Erythroblast (primary cell): ENCODE data around the gene ASMT.

Source experiments
- GATA1 ChIP-seq: IDR thresholded peaks from 2 replicates; pipeline ENCODE4 v1.6.1; 2011; ENCODE audit warnings: low read depth, mild to moderate bottlenecking, control low read depth, low read length, moderate library complexity
- POLR2A ChIP-seq: IDR thresholded peaks from 2 replicates; pipeline ENCODE4 v1.6.1; 2011; ENCODE audit warnings: mild to moderate bottlenecking, low read length

- TF ChIP-seq POLR2A (no peak), GATA1 (no peak)
Observed at GRCh38 chrX:1584237-1585011, 30.4 kb upstream of the ASMT start.
